ENCODE data around the gene SARS2.

GRCh38 chr19:38919837-38920601 lies 10.5 kb downstream of the SARS2 start:
- TF ChIP-seq POLR2A (IDR thresholded peaks at IDR 0.05; ENCODE audit: extremely low read depth, insufficient read length) (no peak), CTCF (IDR thresholded peaks at IDR 0.05; ENCODE audit: low read depth, low read length) (no peak), MAX (IDR thresholded peaks at IDR 0.05; ENCODE audit: low read depth, low read length) (no peak), MYC (IDR thresholded peaks at IDR 0.05; ENCODE audit: low read depth, low read length) (no peak)
